GM04503 (cell line): ENCODE results near the gene SGMS2.
A peak's percentile ranks its signal among the peaks of the same experiment; 100 is the strongest.

Source experiments
- DNase-seq: peaks from one replicate; pipeline ENCODE4 v3.0.0-alpha.2; 2012; ENCODE audit warnings: low read depth

SGMS2 gene

GRCh38 chr4:107828315-107829090 lies 3.8 kb downstream of the SGMS2 start:
- no peak for DNase-seq

- no peak for DNase-seq
Observed at GRCh38 chr4:107831140-107831539, 6.4 kb downstream of the SGMS2 start.

GRCh38 chr4:107832275-107832807 lies 7.6 kb downstream of the SGMS2 start:
- no peak for DNase-seq

- no peak for DNase-seq
Observed at GRCh38 chr4:107834241-107834794, 9.6 kb downstream of the SGMS2 start.

GRCh38 chr4:107835406-107835805 lies 10.7 kb downstream of the SGMS2 start:
- no peak for DNase-seq

GRCh38 chr4:107837317-107837716 lies 12.6 kb downstream of the SGMS2 start:
- DNase-seq, result no peak

GRCh38 chr4:107837776-107838618 lies 13.3 kb downstream of the SGMS2 start:
- DNase-seq, result no peak

GRCh38 chr4:107838861-107839565 lies 14.3 kb downstream of the SGMS2 start:
- no peak for DNase-seq

- no peak for DNase-seq
Observed at GRCh38 chr4:107843391-107843790, 18.7 kb downstream of the SGMS2 start.

GRCh38 chr4:107845681-107846080 lies 20.9 kb downstream of the SGMS2 start:
- DNase-seq, result no peak

- DNase-seq, result no peak
Observed at GRCh38 chr4:107850438-107850837, 25.7 kb downstream of the SGMS2 start.

- DNase-seq, result peak; percentile 49
Observed at GRCh38 chr4:107853444-107854355, 29.0 kb downstream of the SGMS2 start.

GRCh38 chr4:107854356-107855022 lies 29.8 kb downstream of the SGMS2 start:
- DNase-seq, result peak; percentile 44

- no peak for DNase-seq
Observed at GRCh38 chr4:107855723-107856122, 31.0 kb downstream of the SGMS2 start.

- no peak for DNase-seq
Observed at GRCh38 chr4:107856901-107857300, 32.2 kb downstream of the SGMS2 start.

- DNase-seq, result no peak
Observed at GRCh38 chr4:107857741-107858140, 33.0 kb downstream of the SGMS2 start.

GRCh38 chr4:107858158-107858742 lies 33.5 kb downstream of the SGMS2 start:
- DNase-seq, result no peak

- DNase-seq, result no peak
Observed at GRCh38 chr4:107862658-107863057, 37.9 kb downstream of the SGMS2 start.

GRCh38 chr4:107863416-107863815 lies 38.7 kb downstream of the SGMS2 start:
- DNase-seq, result no peak

- DNase-seq, result no peak
Observed at GRCh38 chr4:107863850-107864371, 39.2 kb downstream of the SGMS2 start.
